Measurements from ENCODE around the gene UCK1.

- TF ChIP-seq POLR2A (IDR thresholded peaks at IDR 0.05; ENCODE audit: low read length) (no peak), JUNB (IDR thresholded peaks at IDR 0.05) (no peak), SMC3 (IDR thresholded peaks at IDR 0.05) (no peak), MAX (IDR thresholded peaks at IDR 0.05) (no peak), CTCF (IDR thresholded peaks at IDR 0.05) (no peak)
Observed at GRCh38 chr9:131475111-131475955, 55.7 kb downstream of the UCK1 start.
